GM18868 (cell line): Measurements from ENCODE around the gene USP17L11.
"Not testable (repeated sequence)": the region's sequence is repeated elsewhere in the genome, so short reads cannot be mapped to it uniquely, and the experiment has no call there.

Experiments
- ATAC-seq: cut with Tn5 transposase; IDR thresholded peaks from one replicate; pipeline ENCODE4 v1.9.1; 2021; ENCODE audit warnings: mild to moderate bottlenecking, moderate library complexity; ENCODE audit not compliant: unreplicated experiment

Gene USP17L11

GRCh38 chr4:9215105-9215504 lies at the start of gene USP17L11:
USP17L11 (plus strand) TSS chr4:9215405; CDS start chr4:9215405, 0 bp downstream.
- ATAC-seq: not testable (repeated sequence)

- ATAC-seq: not testable (repeated sequence)
Observed at GRCh38 chr4:9165990-9166389, 49.2 kb upstream of the USP17L11 start.

- not testable (repeated sequence) for ATAC-seq
Observed at GRCh38 chr4:9169791-9170459, 45.3 kb upstream of the USP17L11 start, which contains the start of gene FAM90A26. FAM90A26 (plus strand) TSS chr4:9170409; CDS start chr4:9173173, 2,764 bp downstream.

- ATAC-seq: not testable (repeated sequence)
Observed at GRCh38 chr4:9210357-9210756, 4.8 kb upstream of the USP17L11 start, which contains the start of gene USP17L10. USP17L10 (plus strand) TSS chr4:9210657; CDS start chr4:9210657, 0 bp downstream.

GRCh38 chr4:9214701-9215100 lies 504 bp upstream of the USP17L11 start:
- ATAC-seq: not testable (repeated sequence)

GRCh38 chr4:9219852-9220251 lies 4.6 kb downstream of the USP17L11 start, which contains the start of gene USP17L12:
USP17L12 (plus strand) TSS chr4:9220152; CDS start chr4:9220152, 0 bp downstream.
- not testable (repeated sequence) for ATAC-seq

GRCh38 chr4:9224596-9224995 lies 9.4 kb downstream of the USP17L11 start, which contains the start of gene USP17L13:
USP17L13 (plus strand) TSS chr4:9224896; CDS start chr4:9224896, 0 bp downstream.
- ATAC-seq: not testable (repeated sequence)

GRCh38 chr4:9230249-9230648 lies 15.0 kb downstream of the USP17L11 start:
- ATAC-seq: not testable (repeated sequence)

- ATAC-seq: not testable (repeated sequence)
Observed at GRCh38 chr4:9234085-9234484, 18.9 kb downstream of the USP17L11 start, which contains the start of gene USP17L15. USP17L15 (plus strand) TSS chr4:9234385; CDS start chr4:9234385, 0 bp downstream.

- not testable (repeated sequence) for ATAC-seq
Observed at GRCh38 chr4:9238461-9238860, 23.3 kb downstream of the USP17L11 start.

- not testable (repeated sequence) for ATAC-seq
Observed at GRCh38 chr4:9243579-9243978, 28.4 kb downstream of the USP17L11 start, which contains the start of gene USP17L17. USP17L17 (plus strand) TSS chr4:9243879; CDS start chr4:9243879, 0 bp downstream.

GRCh38 chr4:9247953-9248680 lies 32.9 kb downstream of the USP17L11 start, which contains the start of gene USP17L18:
USP17L18 (plus strand) TSS chr4:9248630; CDS start chr4:9248630, 0 bp downstream.
- ATAC-seq: not testable (repeated sequence)

GRCh38 chr4:9253078-9253477 lies 37.9 kb downstream of the USP17L11 start, which contains the start of gene USP17L19:
USP17L19 (plus strand) TSS chr4:9253378; CDS start chr4:9253378, 0 bp downstream.
- ATAC-seq: not testable (repeated sequence)

GRCh38 chr4:9257824-9258223 lies 42.6 kb downstream of the USP17L11 start, which contains the start of gene USP17L20:
USP17L20 (plus strand) TSS chr4:9258124; CDS start chr4:9258124, 0 bp downstream.
- not testable (repeated sequence) for ATAC-seq

GRCh38 chr4:9262572-9262971 lies 47.4 kb downstream of the USP17L11 start, which contains the start of gene USP17L21:
USP17L21 (plus strand) TSS chr4:9262872; CDS start chr4:9262872, 0 bp downstream.
- ATAC-seq: not testable (repeated sequence)
